ENCODE data around the gene SSH2. TPM values are rescaled to one million over a fixed set of nuclear protein-coding genes. Genes with fewer than 3 reads are reported as not detected.
A peak's percentile ranks its signal among the peaks of the same experiment; 100 is the strongest.

Gene SSH2
- total and polyA plus RNA-seq, 9 of the 15 experiments (the other 6 are each of a cell fraction or from before 2014, with no cell fraction given), result 3.9 to 16.1 (median 10.2) TPM

DNA sequence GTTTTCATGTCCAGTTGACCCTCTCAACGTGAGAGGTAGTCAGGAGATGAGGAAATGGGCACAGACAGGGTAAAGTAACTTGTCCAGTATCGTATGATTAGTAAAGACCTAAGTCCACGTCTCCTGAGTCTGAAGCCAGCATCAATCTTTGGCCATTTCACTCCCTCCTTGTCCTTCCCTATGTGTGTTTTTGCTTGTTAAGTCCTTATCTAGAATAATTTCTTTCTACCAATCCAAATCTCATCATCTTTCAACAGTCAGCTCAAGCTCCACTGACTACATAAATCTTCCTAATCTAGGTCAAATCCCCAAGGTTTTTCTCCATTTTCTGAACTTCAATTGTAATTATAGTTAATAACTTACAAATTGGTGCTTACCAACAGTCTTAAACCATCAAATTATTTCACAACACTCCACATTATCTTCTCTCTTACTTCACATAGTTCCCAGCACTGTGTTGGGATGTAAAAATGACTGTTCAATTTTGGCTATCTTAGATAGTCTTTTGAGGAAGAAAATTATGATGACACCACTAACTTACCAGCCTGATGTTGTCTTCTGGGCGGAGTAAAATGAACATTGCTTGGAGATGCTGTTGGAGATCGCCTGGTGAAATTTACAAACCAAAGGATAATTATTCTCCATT is 235.0 kb downstream of the SSH2 start (continued):
- TF ChIP-seq, protein P1, sequence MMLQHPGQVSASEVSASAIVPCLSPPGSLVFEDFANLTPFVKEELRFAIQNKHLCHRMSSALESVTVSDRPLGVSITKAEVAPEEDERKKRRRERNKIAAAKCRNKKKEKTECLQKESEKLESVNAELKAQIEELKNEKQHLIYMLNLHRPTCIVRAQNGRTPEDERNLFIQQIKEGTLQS (IDR thresholded peaks at IDR 0.05), result 0 out of 2 replicates have a peak, but pooled peaks have one; percentile 7
- TF ChIP-seq, protein P1 (CRISPR knock-in tag; conservative IDR thresholded peaks at IDR 0.05), result no peak
- TF ChIP-seq, protein P2, sequence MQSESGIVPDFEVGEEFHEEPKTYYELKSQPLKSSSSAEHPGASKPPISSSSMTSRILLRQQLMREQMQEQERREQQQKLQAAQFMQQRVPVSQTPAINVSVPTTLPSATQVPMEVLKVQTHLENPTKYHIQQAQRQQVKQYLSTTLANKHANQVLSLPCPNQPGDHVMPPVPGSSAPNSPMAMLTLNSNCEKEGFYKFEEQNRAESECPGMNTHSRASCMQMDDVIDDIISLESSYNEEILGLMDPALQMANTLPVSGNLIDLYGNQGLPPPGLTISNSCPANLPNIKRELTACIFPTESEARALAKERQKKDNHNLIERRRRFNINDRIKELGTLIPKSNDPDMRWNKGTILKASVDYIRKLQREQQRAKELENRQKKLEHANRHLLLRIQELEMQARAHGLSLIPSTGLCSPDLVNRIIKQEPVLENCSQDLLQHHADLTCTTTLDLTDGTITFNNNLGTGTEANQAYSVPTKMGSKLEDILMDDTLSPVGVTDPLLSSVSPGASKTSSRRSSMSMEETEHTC (IDR thresholded peaks at IDR 0.05), result no peak
- peak; percentile 87 for TF ChIP-seq MEIS2 (IDR thresholded peaks at IDR 0.05; ENCODE audit: partially characterized antibody)
- no peak for TF ChIP-seq C11orf30 (IDR thresholded peaks at IDR 0.05; ENCODE audit: low read depth)
- no peak for TF ChIP-seq MBD2 (IDR thresholded peaks at IDR 0.05; ENCODE audit: borderline replicate concordance, low read depth)
- TF ChIP-seq, protein P3, sequence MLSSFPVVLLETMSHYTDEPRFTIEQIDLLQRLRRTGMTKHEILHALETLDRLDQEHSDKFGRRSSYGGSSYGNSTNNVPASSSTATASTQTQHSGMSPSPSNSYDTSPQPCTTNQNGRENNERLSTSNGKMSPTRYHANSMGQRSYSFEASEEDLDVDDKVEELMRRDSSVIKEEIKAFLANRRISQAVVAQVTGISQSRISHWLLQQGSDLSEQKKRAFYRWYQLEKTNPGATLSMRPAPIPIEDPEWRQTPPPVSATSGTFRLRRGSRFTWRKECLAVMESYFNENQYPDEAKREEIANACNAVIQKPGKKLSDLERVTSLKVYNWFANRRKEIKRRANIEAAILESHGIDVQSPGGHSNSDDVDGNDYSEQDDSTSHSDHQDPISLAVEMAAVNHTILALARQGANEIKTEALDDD (IDR thresholded peaks at IDR 0.05), result peak; percentile 81
- TF ChIP-seq, protein P4, sequence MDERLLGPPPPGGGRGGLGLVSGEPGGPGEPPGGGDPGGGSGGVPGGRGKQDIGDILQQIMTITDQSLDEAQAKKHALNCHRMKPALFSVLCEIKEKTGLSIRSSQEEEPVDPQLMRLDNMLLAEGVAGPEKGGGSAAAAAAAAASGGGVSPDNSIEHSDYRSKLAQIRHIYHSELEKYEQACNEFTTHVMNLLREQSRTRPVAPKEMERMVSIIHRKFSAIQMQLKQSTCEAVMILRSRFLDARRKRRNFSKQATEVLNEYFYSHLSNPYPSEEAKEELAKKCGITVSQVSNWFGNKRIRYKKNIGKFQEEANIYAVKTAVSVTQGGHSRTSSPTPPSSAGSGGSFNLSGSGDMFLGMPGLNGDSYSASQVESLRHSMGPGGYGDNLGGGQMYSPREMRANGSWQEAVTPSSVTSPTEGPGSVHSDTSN (CRISPR knock-in tag; IDR thresholded peaks at IDR 0.05; ENCODE audit: low read depth), result no peak
- TF ChIP-seq, protein P4 (tag; conservative IDR thresholded peaks at IDR 0.05; ENCODE audit: low read depth), result peak; percentile 76
- no peak for TF ChIP-seq BCL6 (CRISPR knock-in tag; IDR thresholded peaks at IDR 0.05)
